Keratinocyte (primary cell): ENCODE results near the gene PLPP4. TPM values are rescaled to one million over a fixed set of nuclear protein-coding genes. Genes with fewer than 3 reads are reported as not detected.

Experiments used
- DNase-seq: peaks from one replicate; pipeline ENCODE4 v3.0.0-alpha.2; 2011; ENCODE audit warnings: low read depth, missing footprints, low spot score
- FAIRE-seq: peaks from 2 replicates; lab custom pipeline; 2011; peaks lifted over from hg19 to GRCh38; lab: Jason Lieb, UNC
- H2AFZ ChIP-seq: 2 replicates; pipeline ENCODE4 v1.6.0; 2012; ENCODE audit warnings: low read length, control low read depth, inconsistent platforms; ENCODE audit not compliant: control insufficient read depth
- H3K27ac ChIP-seq: 2 replicates; pipeline ENCODE4 v1.5.1; 2011; ENCODE audit warnings: low read length; ENCODE audit not compliant: control insufficient read depth, insufficient read depth
- H3K27me3 ChIP-seq: 3 replicates; pipeline ENCODE4 v1.6.0; 2011; ENCODE audit warnings: low read length; ENCODE audit not compliant: control insufficient read depth, insufficient read depth; ENCODE audit errors: extremely low read depth
- H3K36me3 ChIP-seq, 2 experiments: 2 replicates in 1 of 2; 3 replicates in 1 of 2; pipeline ENCODE4 v1.5.1; 2011; ENCODE audit warnings: low read length in 2 of 2, mild to moderate bottlenecking in 1 of 2; ENCODE audit not compliant: control insufficient read depth in 2 of 2, insufficient read depth in 2 of 2; ENCODE audit errors: extremely low read depth in 1 of 2
- H3K4me1 ChIP-seq: 3 replicates; pipeline ENCODE4 v1.5.1; 2011; ENCODE audit warnings: low read length; ENCODE audit not compliant: control insufficient read depth, insufficient read depth; ENCODE audit errors: extremely low read depth
- H3K4me2 ChIP-seq: 3 replicates; pipeline ENCODE4 v1.6.0; 2011; ENCODE audit warnings: low read depth, low read length; ENCODE audit not compliant: control insufficient read depth, insufficient read depth; ENCODE audit errors: extremely low read depth
- H3K4me3 ChIP-seq, 3 experiments: fragments of 200-600 bp in 1 of 3; sonication (generic) in 1 of 3; 2 replicates in 2 of 3; 3 replicates in 1 of 3; pipeline ENCODE4 v1.5.1; 2011 to 2016; ENCODE audit warnings: low read length in 3 of 3, mild to moderate bottlenecking in 3 of 3, control low read depth in 2 of 3, inconsistent platforms in 1 of 3, low read depth in 1 of 3, mixed read lengths in 1 of 3, mixed run types in 1 of 3, moderate library complexity in 1 of 3; ENCODE audit not compliant: control insufficient read depth in 2 of 3, insufficient read depth in 2 of 3; ENCODE audit errors: extremely low read depth in 1 of 3
- H3K79me2 ChIP-seq: 2 replicates; pipeline ENCODE4 v1.6.0; 2012; ENCODE audit warnings: low read length; ENCODE audit not compliant: control insufficient read depth, insufficient read depth
- H3K9ac ChIP-seq: 3 replicates; pipeline ENCODE4 v1.6.0; 2011; ENCODE audit warnings: low read length; ENCODE audit not compliant: control insufficient read depth, insufficient read depth; ENCODE audit errors: extremely low read depth
- H3K9me1 ChIP-seq: 3 replicates; pipeline ENCODE4 v1.6.0; 2011; ENCODE audit warnings: low read length; ENCODE audit not compliant: control insufficient read depth, insufficient read depth; ENCODE audit errors: extremely low read depth
- H3K9me3 ChIP-seq: 2 replicates; pipeline ENCODE4 v1.5.1; 2012; ENCODE audit warnings: low read depth, low read length; ENCODE audit not compliant: control insufficient read depth
- H4K20me1 ChIP-seq: 3 replicates; pipeline ENCODE4 v1.6.0; 2011; ENCODE audit warnings: low read length; ENCODE audit not compliant: control insufficient read depth, insufficient read depth; ENCODE audit errors: extremely low read depth
- EZH2 ChIP-seq: IDR thresholded peaks from one replicate; pipeline ENCODE4 v1.6.1; 2012; ENCODE audit warnings: inconsistent platforms, mild to moderate bottlenecking, low read length, moderate library complexity
- dilution Hi-C: fragments of 300-500 bp; cut with MboI; formaldehyde crosslinking; loops from one replicate; pipeline ENCODE4 v1.7.0; 2020; ENCODE audit warnings: low sequenced_read_pairs; ENCODE audit not compliant: extremely low pct_ligation_motif_present
- polyA plus RNA-seq, 5 experiments: library from polyadenylated mRNA; depleted of rRNA in 3 of 5; stranded (reverse) in 3 of 5; stranded (forward) in 1 of 5; unstranded in 1 of 5; fragments of >200 nt; gene quantifications; 1 replicate in 1 of 5; 2 replicates in 3 of 5; 3 replicates in 1 of 5; pipeline versions ENCODE4 v1.2.1 to v1.2.3, GENCODE V29; 2011 to 2012; ENCODE audit warnings: missing spikeins in 2 of 5, low read depth in 1 of 5, low replicate concordance in 1 of 5
- TF ChIP-seq, protein P1 (sequence below), 3 experiments: IDR thresholded peaks in 1 of 3; conservative IDR thresholded peaks in 1 of 3; optimal IDR thresholded peaks in 1 of 3; 2 replicates in 2 of 3; 3 replicates in 1 of 3; pipeline versions ENCODE3 to v1.5.1; 2011; ENCODE audit warnings: low read length in 3 of 3, mild to moderate bottlenecking in 3 of 3, moderate library complexity in 2 of 3, control low read depth in 1 of 3, inconsistent platforms in 1 of 3; ENCODE audit not compliant: insufficient read depth in 2 of 3; ENCODE audit errors: extremely low read depth in 1 of 3

PLPP4 gene
- polyA plus RNA-seq, 1 donor (not counting 4 experiments of a cell fraction or from before 2014, with no cell fraction given), result 0.76 TPM

DNA sequence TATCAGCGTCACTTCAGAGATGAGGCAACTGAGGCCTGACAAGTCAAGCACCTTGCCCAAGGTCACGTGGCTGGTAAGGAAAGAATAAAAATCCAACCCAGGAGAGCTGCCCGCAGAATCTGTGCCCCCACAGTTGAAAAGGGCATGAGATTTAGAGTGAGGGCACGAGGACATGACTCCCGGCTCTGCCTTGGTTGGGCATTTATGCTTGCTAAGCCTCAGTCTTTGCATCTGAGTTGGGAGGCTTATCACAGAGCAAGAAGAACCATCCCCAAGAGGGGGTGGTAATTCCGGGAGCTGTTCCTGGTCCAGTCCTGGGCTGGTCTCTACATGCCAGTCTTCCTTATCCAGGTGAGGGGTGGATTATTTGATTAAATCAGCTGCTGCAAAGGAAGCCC is 37.3 kb downstream of the PLPP4 start:
- H3K4me3 ChIP-seq, result no peak overlapping the region
- H3K9me1 ChIP-seq, result no peaks in the 10 kb centered on the region
- DNase-seq, result no peak
- no peaks in the 10 kb centered on the region for H3K36me3 ChIP-seq
- peaks cover 14% of the 10 kb centered on the region for H3K27me3 ChIP-seq
- TF ChIP-seq, protein P1, sequence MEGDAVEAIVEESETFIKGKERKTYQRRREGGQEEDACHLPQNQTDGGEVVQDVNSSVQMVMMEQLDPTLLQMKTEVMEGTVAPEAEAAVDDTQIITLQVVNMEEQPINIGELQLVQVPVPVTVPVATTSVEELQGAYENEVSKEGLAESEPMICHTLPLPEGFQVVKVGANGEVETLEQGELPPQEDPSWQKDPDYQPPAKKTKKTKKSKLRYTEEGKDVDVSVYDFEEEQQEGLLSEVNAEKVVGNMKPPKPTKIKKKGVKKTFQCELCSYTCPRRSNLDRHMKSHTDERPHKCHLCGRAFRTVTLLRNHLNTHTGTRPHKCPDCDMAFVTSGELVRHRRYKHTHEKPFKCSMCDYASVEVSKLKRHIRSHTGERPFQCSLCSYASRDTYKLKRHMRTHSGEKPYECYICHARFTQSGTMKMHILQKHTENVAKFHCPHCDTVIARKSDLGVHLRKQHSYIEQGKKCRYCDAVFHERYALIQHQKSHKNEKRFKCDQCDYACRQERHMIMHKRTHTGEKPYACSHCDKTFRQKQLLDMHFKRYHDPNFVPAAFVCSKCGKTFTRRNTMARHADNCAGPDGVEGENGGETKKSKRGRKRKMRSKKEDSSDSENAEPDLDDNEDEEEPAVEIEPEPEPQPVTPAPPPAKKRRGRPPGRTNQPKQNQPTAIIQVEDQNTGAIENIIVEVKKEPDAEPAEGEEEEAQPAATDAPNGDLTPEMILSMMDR (optimal IDR thresholded peaks at IDR 0.05 in 1 of 3, IDR thresholded peaks at IDR 0.05 in 1 of 3, conservative IDR thresholded peaks at IDR 0.05 in 1 of 3; ENCODE audit: extremely low read depth in 1 of 3, insufficient read depth in 2 of 3, low read length in 3 of 3), result no peak
- no peak for TF ChIP-seq EZH2
- H3K4me2 ChIP-seq, result no peak overlapping the region
- no peaks in the 10 kb centered on the region for H3K9me3 ChIP-seq
- H3K79me2 ChIP-seq, result no peaks in the 10 kb centered on the region
- no peak overlapping the region for H3K9ac ChIP-seq
- H4K20me1 ChIP-seq, result no peaks in the 10 kb centered on the region
- no peak overlapping the region for H3K27ac ChIP-seq
- H2AFZ ChIP-seq, result no peak overlapping the region
- H3K4me1 ChIP-seq, result no peaks in the 10 kb centered on the region
- dilution Hi-C loops, result no loop called here
- FAIRE-seq, result no peak

DNA sequence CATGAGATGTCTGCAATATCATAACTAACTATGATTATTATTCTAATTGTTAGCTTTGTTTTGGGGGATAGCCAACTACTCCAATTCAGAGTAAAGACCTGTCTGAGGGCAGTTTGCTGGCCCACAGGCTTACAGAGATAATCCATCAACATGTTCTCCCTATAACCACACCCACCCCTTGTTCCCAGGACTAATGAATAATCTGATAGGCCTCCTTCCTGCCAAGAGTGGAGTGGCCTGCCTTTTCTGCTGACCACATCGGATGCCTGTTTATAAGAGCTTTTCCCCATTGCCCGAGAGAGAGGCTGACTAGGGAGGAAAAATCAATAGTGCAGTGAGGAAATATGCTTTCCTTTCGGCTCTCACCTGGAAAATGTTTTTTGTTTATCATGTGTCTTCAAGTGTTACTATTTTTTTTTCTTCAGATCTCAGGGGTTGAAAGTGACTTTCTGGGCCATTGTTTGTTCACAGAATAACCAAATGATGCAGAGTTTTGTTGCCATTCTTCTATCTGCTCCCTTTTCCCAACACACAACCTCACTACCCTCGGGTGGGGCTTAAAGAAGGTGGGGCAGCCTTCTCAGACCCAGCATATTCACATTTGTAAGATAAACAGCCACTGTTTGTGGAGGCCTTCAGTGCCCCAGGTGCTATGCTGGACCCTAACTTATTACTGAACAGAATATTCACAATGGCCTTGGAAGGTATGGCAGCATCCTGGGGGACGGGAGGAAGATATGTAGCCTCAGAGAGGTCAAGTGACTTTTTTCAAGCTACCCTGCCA is 38.4 kb downstream of the PLPP4 start:
- Histone ChIP-seq H3K9me1 (no peaks in the 10 kb centered on the region), H3K4me2 (no peak overlapping the region), H3K27ac (no peak overlapping the region), H3K4me3 (no peak overlapping the region), H3K9me3 (no peaks in the 10 kb centered on the region), H3K9ac (no peak overlapping the region), H4K20me1 (no peaks in the 10 kb centered on the region), H2AFZ (no peak overlapping the region), H3K36me3 (no peaks in the 10 kb centered on the region), H3K27me3 (peaks cover 14% of the 10 kb centered on the region), H3K4me1 (no peaks in the 10 kb centered on the region), H3K79me2 (no peaks in the 10 kb centered on the region)
- FAIRE-seq, result no peak
- dilution Hi-C loops, result no loop called here
- no peak for DNase-seq
- TF ChIP-seq, protein P1 (optimal IDR thresholded peaks at IDR 0.05 in 1 of 3, IDR thresholded peaks at IDR 0.05 in 1 of 3, conservative IDR thresholded peaks at IDR 0.05 in 1 of 3; ENCODE audit: extremely low read depth in 1 of 3, insufficient read depth in 2 of 3, low read length in 3 of 3), result no peak
- TF ChIP-seq EZH2, result no peak
